ENCODE data around the gene SLC26A1.

GRCh38 chr4:978957-979701 is 14.1 kb downstream of the SLC26A1 start:
- TF ChIP-seq POLR2A (IDR thresholded peaks at IDR 0.05) (no peak), POLR2AphosphoS5 (IDR thresholded peaks at IDR 0.05; ENCODE audit: insufficient read depth in 1 of 2, low read depth in 1 of 2) (no peak), CTCF (IDR thresholded peaks at IDR 0.05) (no peak)
